Endothelial cell of umbilical vein (primary cell): Measurements from ENCODE around the gene TMEM82. TPM values are rescaled to one million over a fixed set of nuclear protein-coding genes. Genes with fewer than 3 reads are reported as not detected.

ENCODE experiments used
- BruUV-seq: library from RNA; stranded (reverse); fragments of 400-500 nt; replicated peaks from 2 replicates; lab custom pipeline; 2021; lab: Mats Ljungman, UMichigan
- CTCF ChIA-PET: fragments of 300-600, 350-600 bp; sonication (Branson Sonifier 250); formaldehyde crosslinking; loops from one replicate; lab custom pipeline; 2021; ENCODE audit warnings: antibody characterized with exemption, inconsistent platforms; lab: Charles Lee
- POLR2A ChIA-PET: fragments of 300-600, 350-600 bp; sonication (Branson Sonifier 250); formaldehyde crosslinking; loops from one replicate; lab custom pipeline; 2021; ENCODE audit warnings: antibody characterized with exemption, inconsistent platforms; lab: Charles Lee
- DNase-seq: peaks from one replicate; pipeline ENCODE4 v3.0.0-alpha.2; 2011; ENCODE audit warnings: low read depth, low spot score
- FAIRE-seq: peaks from 2 replicates; lab custom pipeline; 2011; peaks lifted over from hg19 to GRCh38; lab: Jason Lieb, UNC
- H2AFZ ChIP-seq: 2 replicates; pipeline ENCODE4 v1.6.0; 2012; ENCODE audit warnings: low read depth, low read length, control low read depth, inconsistent platforms
- H3K27ac ChIP-seq: 2 replicates; pipeline ENCODE4 v1.5.1; 2011; ENCODE audit warnings: low read depth, mild to moderate bottlenecking, control low read depth, low read length, moderate library complexity; ENCODE audit not compliant: insufficient read depth
- H3K27me3 ChIP-seq, 2 experiments: 2 replicates each; pipeline versions ENCODE4 v1.6.0 to v1.6.1; 2011; ENCODE audit warnings: low read length in 2 of 2, mixed read lengths in 1 of 2; ENCODE audit not compliant: control insufficient read depth in 2 of 2, insufficient read depth in 2 of 2
- H3K36me3 ChIP-seq, 2 experiments: 2 replicates in 1 of 2; 3 replicates in 1 of 2; pipeline ENCODE4 v1.5.1; 2011; ENCODE audit warnings: low read length in 2 of 2, mild to moderate bottlenecking in 1 of 2, moderate library complexity in 1 of 2; ENCODE audit not compliant: control insufficient read depth in 2 of 2, insufficient read depth in 2 of 2; ENCODE audit errors: extremely low read depth in 1 of 2
- H3K4me1 ChIP-seq: 3 replicates; pipeline ENCODE4 v1.5.1; 2011; ENCODE audit warnings: mild to moderate bottlenecking, low read length; ENCODE audit not compliant: control insufficient read depth, insufficient read depth; ENCODE audit errors: extremely low read depth
- H3K4me2 ChIP-seq: 2 replicates; pipeline ENCODE4 v1.6.1; 2011; ENCODE audit warnings: low read length, control low read depth, mixed read lengths; ENCODE audit not compliant: insufficient read depth
- H3K4me3 ChIP-seq, 3 experiments: fragments of 200-600 bp in 1 of 3; sonication (generic), shearing (Covaris generic) in 1 of 3; replicated peaks in 1 of 3; 2 replicates each; pipeline ENCODE4 v1.5.1; 2011 to 2016; ENCODE audit warnings: control low read depth in 3 of 3, low read length in 3 of 3, mild to moderate bottlenecking in 2 of 3, inconsistent platforms in 1 of 3, low read depth in 1 of 3, moderate library complexity in 1 of 3; ENCODE audit not compliant: insufficient read depth in 1 of 3
- H3K79me2 ChIP-seq: 2 replicates; pipeline ENCODE4 v1.6.0; 2012; ENCODE audit warnings: low read length, inconsistent platforms; ENCODE audit not compliant: control insufficient read depth, insufficient read depth
- H3K9ac ChIP-seq: replicated peaks from 2 replicates; pipeline ENCODE3; 2011; ENCODE audit warnings: low read length, control low read depth; ENCODE audit not compliant: insufficient read depth; ENCODE audit errors: extremely low read depth
- H3K9me1 ChIP-seq: replicated peaks from 3 replicates; pipeline ENCODE4 v1.6.0; 2011; ENCODE audit warnings: mild to moderate bottlenecking, low read length; ENCODE audit not compliant: control insufficient read depth, insufficient read depth; ENCODE audit errors: extremely low read depth
- H3K9me3 ChIP-seq: replicated peaks from 2 replicates; pipeline ENCODE4 v1.5.1; 2012; ENCODE audit warnings: low read length, inconsistent platforms; ENCODE audit not compliant: control insufficient read depth, insufficient read depth
- H4K20me1 ChIP-seq: replicated peaks from 2 replicates; pipeline ENCODE3; 2011; ENCODE audit warnings: mild to moderate bottlenecking, low read length; ENCODE audit not compliant: control insufficient read depth, insufficient read depth; ENCODE audit errors: extremely low read depth
- CTCF ChIP-seq, 2 donors: IDR thresholded peaks; 1 replicate in 1 of 2; 2 replicates in 1 of 2; pipeline ENCODE4 v1.5.1; 2011; ENCODE audit warnings: low read length in 2 of 2, mild to moderate bottlenecking in 2 of 2, moderate library complexity in 2 of 2, control low read depth in 1 of 2, inconsistent platforms in 1 of 2, low read depth in 1 of 2; ENCODE audit not compliant: insufficient read depth in 1 of 2; ENCODE audit errors: extremely low read depth in 1 of 2
- EZH2 ChIP-seq: IDR thresholded peaks from 2 replicates; pipeline ENCODE4 v1.6.1; 2012; ENCODE audit warnings: borderline replicate concordance, low read depth, mild to moderate bottlenecking, moderate library complexity, low read length, inconsistent platforms; ENCODE audit not compliant: severe bottlenecking
- GATA2 ChIP-seq: IDR thresholded peaks from 2 replicates; pipeline ENCODE4 v1.7.0; 2011; ENCODE audit warnings: low read depth, mild to moderate bottlenecking, moderate library complexity, mixed read lengths, low read length; ENCODE audit not compliant: insufficient read length, insufficient read depth
- MAX ChIP-seq: IDR thresholded peaks from 2 replicates; pipeline ENCODE4 v1.6.1; 2011; ENCODE audit not compliant: insufficient read depth, insufficient read length
- POLR2A ChIP-seq: IDR thresholded peaks from 2 replicates; pipeline ENCODE4 v1.6.1; 2012; ENCODE audit warnings: low read depth, mild to moderate bottlenecking, control low read depth, low read length
- POLR2AphosphoS5 ChIP-seq: IDR thresholded peaks from 2 replicates; pipeline ENCODE4 v1.6.1; 2012; ENCODE audit warnings: low read depth, mild to moderate bottlenecking, control low read depth, low read length, moderate library complexity; ENCODE audit not compliant: insufficient read depth
- dilution Hi-C: fragments of 300-500 bp; cut with MboI; formaldehyde crosslinking; loops from one replicate; pipeline ENCODE4 v1.15.0; 2019; ENCODE audit warnings: low sequenced_read_pairs; ENCODE audit not compliant: extremely low pct_ligation_motif_present
- intact Hi-C: fragments of 100-400 bp; cut with micrococcal nuclease; formaldehyde crosslinking; loops from one replicate; pipeline ENCODE4 v1.10.0; 2022
- polyA plus RNA-seq, 4 experiments: library from polyadenylated mRNA; depleted of rRNA in 3 of 4; stranded (reverse) in 3 of 4; unstranded in 1 of 4; fragments of >200 nt; gene quantifications; 2 replicates each; pipeline versions ENCODE4 v1.2.1 to v1.2.3, GENCODE V29; 2011 to 2012; ENCODE audit warnings: missing spikeins in 1 of 4
- total RNA-seq: library from RNA; stranded (reverse); gene quantifications from 2 replicates; pipeline ENCODE4 v1.2.3, GENCODE V29; 2021

TMEM82 gene
- total and polyA plus RNA-seq, 2 donors (not counting 3 experiments of a cell fraction or from before 2014, with no cell fraction given): not detected

GRCh38 chr1:15765495-15766194 is 23.3 kb downstream of the TMEM82 start:
- Histone ChIP-seq H3K4me3 (no peak overlapping the region), H3K27me3 (no peaks in the 10 kb centered on the region), H3K27ac (peak overlapping the region; percentile 30), H4K20me1 (no peaks in the 10 kb centered on the region), H3K4me1 (peaks cover 40% of the 10 kb centered on the region), H2AFZ (no peak overlapping the region), H3K36me3 (peaks cover 30 to 53% of the 10 kb centered on the region in 2 experiments), H3K9ac (no peak overlapping the region), H3K79me2 (peaks cover 84% of the 10 kb centered on the region), H3K9me1 (no peaks in the 10 kb centered on the region), H3K9me3 (no peaks in the 10 kb centered on the region), H3K4me2 (no peak overlapping the region)
- POLR2A ChIA-PET: interaction anchor here (0.7 to 1.2 kb wide), 3 partner anchors 9 to 16 kb away, joined by 3 to 4 read pairs (median 3); no protein-coding TSS in a partner anchor
- no peak for DNase-seq
- TF ChIP-seq POLR2AphosphoS5: peak; percentile 61
- TF ChIP-seq CTCF (IDR thresholded peaks at IDR 0.05; ENCODE audit: extremely low read depth in 1 of 2, insufficient read depth in 1 of 2, low read depth in 1 of 2, low read length in 2 of 2): no peak
- no peak for TF ChIP-seq GATA2
- TF ChIP-seq POLR2A: peak; percentile 30
- TF ChIP-seq EZH2: no peak
- no peak for TF ChIP-seq MAX
- dilution Hi-C loops (no loop called here), intact Hi-C loops (no loop called here)
- CTCF ChIA-PET: interaction anchor here (0.6 to 1.5 kb wide), 5 partner anchors 8 to 26 kb away, joined by 3 to 8 read pairs (median 3); no protein-coding TSS in a partner anchor
- no TSS peak for BruUV-seq
- FAIRE-seq: peak; percentile 49
